GM19395 (cell line): ENCODE measurements around the gene SNAP29.
"Not testable (repeated sequence)": the region's sequence is repeated elsewhere in the genome, so short reads cannot be mapped to it uniquely, and the experiment has no call there.

Experiments
- ATAC-seq: cut with Tn5 transposase; IDR thresholded peaks from one replicate; pipeline ENCODE4 v1.9.1; 2021; ENCODE audit warnings: mild to moderate bottlenecking, moderate library complexity; ENCODE audit not compliant: unreplicated experiment

SNAP29 gene

GRCh38 chr22:20834206-20834605, 24.6 kb upstream of the SNAP29 start:
- ATAC-seq = no peak

DNA sequence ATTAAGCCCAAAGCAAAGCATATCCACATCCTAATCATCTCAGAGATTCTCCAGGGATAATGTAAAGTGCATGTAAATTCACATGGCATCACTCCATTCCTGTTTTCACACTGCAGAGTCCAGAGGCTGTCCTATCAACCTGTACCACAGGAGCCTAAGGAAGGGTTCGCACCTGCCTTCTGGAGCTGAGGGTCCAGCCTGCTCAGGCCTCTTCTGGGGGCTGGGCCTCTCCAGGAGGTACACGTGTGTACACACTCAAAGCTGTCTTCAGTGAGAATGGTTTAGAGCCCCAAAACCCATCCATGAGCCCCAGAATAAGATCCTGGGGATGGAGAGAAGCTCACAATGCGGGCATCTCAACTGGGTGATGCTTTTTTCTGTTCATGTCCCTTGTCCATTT, 24.1 kb upstream of the SNAP29 start:
- no peak for ATAC-seq

- no peak for ATAC-seq
These were observed 21.6 kb upstream of the SNAP29 start for GRCh38 chr22:20836987-20837823.

GRCh38 chr22:20839354-20839753, 19.5 kb upstream of the SNAP29 start:
- ATAC-seq = not testable (repeated sequence)

DNA sequence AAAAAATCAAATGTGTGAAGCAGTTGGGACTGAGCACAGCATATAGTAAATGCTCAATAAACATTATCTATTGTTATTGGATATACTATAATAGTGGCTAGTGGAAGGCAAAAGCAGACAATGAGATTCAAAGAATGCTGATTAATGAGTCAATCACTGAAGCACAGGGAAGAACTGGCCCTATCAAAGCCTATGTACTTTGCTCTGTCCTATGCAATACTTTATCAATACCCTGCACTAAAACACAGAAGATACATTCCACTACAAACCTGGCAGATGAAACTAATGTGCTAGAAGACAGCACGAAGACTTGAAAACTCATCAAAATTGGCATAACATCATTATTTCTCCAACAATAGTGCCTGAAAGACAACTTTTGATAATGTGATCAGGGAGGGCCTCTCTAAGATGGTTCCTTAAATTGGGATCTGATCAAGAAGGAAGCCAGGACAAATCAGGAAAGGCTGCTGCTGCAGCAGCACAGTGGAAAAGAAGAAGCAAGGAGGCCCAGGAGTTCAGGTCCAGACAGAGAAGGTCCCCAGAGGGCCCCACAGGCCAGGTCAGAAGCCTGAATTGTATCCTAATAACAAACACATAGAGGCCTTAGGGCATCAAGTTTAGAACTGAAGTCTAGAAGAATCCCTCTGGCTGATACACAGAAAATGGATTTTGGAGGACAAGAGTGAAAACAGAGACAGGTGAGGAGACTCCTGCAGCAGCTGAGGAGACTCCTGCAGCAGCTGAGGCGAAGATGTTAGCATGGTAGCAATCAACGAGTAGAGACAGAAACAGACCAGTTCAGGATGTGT, 18.8 kb upstream of the SNAP29 start:
- ATAC-seq = no peak

GRCh38 chr22:20840646-20841371, 18.0 kb upstream of the SNAP29 start:
- ATAC-seq = no peak

DNA sequence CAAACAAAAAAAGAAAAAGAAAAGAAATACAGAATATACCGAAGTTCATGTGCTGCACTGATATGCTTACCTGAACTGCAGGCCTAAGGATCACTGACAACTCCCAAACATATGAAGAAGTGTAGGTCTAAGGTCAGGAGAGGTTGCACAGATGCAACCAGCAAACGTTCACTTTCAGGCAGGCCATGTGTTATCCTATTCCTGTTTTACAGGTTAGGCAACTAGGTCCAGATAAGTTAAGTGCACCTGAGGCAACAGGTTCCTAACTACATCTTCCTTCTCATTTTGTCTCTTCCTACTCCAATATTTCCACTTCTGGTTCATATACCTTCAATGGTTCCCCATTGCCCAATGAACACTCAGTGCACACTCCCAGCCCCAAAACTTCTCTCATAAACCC, 15.3 kb upstream of the SNAP29 start:
- ATAC-seq = no peak

DNA sequence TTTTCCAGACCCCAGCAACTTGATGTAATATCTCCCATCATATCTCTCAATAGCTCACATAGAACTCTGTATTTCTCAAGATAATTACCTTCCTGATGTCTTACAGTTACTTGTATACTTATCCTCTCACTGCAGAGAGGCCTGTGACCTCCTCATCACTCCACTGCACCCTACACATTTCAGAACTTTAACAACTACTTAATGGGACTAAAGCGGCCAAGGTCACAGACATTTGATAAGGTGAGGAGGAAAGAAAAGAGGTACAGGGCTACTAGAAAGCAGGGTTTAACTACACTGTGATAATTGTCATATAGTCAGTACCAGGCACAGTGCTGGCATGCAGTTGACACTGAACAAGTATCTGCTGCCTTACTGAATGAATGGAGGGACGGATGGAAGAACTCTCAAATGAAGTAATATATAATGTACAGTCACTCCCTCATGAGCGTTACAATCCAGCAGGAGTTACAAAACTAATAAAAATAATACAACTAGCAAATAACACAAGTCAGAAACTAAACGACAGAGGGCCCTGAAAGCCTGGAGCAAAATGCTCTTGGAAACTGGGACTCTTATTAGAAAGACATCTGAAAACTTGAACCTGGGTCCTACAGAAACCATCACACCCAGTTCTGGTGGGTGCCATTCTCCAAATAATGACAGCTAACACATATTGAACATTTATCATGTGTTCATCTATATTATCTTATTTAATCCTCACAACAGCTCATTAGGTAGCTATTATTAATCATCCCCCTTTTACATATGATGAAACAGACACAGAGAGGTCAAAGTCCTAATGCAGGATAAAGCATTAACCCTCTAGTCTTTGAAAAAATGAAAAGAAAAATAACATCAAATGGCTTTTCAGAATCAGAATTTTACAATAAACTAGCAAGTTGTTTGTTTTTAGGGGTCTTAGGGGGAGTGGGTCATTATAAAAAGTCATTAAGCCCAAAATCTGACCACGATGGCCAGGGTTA, 14.5 kb upstream of the SNAP29 start:
- ATAC-seq = no peak

GRCh38 chr22:20847318-20847822, 11.4 kb upstream of the SNAP29 start:
- ATAC-seq = no peak

DNA sequence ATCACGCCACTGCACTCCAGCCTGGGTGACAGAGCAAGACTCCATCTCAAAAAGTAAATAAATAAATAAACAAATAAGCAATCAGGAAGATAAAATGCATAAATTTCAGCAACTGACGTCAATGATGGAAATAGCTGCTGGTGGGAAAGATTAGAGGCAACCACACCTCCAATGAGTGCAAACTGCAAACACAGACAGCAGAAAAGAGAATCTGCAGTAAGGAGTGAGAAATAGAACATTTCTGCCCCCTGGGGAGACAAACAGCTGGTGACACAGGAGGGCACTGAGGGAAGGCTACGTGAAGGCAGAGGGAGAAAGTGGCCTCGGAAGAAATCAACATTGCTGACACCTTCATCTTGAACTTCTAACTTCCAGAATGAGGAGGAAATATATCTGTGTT, 6.7 kb upstream of the SNAP29 start:
- ATAC-seq = no peak

- no peak for ATAC-seq
These were observed 6.3 kb upstream of the SNAP29 start for GRCh38 chr22:20852503-20852902.

DNA sequence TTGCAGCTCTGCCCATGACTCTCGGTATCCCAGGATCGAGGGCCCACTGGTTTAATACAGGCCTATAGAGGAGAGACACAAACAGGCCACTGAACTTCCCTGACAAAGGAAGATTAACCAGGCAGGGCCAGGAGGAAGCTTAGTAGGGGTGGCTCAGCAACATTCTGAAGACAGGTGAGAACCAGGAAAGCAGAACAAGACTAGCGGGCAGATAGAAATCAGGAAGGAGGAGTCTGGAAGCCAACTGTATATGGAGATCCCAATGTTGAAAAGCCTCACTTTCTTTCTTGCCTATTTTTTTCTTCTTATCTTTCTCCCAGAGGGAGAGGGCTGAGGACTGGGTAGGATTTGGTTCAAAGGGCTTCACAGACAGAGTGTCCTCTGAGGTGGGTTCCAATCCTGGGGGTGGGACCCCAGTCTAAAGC, 5.6 kb upstream of the SNAP29 start:
- no peak for ATAC-seq

DNA sequence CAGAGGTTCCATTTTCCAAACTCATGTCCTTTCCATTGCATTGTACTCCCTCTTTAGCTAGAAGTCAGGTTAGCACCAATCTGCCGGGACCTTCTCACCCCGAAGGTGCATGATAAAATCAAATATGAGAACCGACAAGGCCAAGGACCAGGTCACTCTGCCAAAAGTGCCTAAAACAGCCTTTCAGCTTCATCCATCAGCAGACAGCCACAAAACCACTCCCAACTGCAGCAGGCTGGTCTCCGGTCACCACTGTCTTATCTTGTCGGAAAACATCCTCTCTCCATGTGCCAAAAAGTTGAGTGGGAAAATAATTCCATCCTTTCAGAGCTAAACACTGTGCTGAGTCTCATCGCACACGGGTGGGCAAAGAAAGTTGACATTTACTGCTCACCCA, 1.6 kb upstream of the SNAP29 start:
- no peak for ATAC-seq

GRCh38 chr22:20857838-20858614, 781 bp upstream of the SNAP29 start:
- ATAC-seq = peak; percentile 45

- no peak for ATAC-seq
These were observed 808 bp downstream of the SNAP29 start for GRCh38 chr22:20859615-20860014.

GRCh38 chr22:20862540-20862939, 3.7 kb downstream of the SNAP29 start:
- no peak for ATAC-seq

DNA sequence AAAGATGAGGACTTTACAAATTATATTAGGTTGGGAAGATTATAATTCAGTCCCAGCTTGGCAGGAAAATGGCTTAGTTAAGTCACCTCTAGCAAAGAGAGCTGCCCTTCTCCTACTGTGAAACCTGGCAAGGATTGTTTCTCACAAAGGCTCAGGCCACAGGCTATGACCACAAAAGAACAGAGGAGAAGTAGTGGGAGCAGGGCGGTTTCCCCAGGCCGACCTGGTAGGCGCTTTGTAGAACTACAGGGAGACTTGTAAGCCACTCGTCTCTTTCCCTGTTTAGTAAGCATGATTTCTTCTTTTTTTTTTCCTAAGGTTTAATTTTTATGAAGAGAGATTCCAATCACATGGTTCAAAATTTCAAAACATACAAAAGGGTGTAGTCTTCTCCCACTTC, 4.6 kb downstream of the SNAP29 start:
- ATAC-seq = no peak

- no peak for ATAC-seq
These were observed 5.5 kb downstream of the SNAP29 start for GRCh38 chr22:20864186-20864908.

GRCh38 chr22:20865331-20865730, 6.5 kb downstream of the SNAP29 start:
- ATAC-seq = no peak
